Smooth muscle cell (in vitro differentiated cells): ENCODE data around the gene AGFG1. TPM values are rescaled to one million over a fixed set of nuclear protein-coding genes. Genes with fewer than 3 reads are reported as not detected.

Source experiments
- DNase-seq: peaks from one replicate; lab custom pipeline; 2025; ENCODE audit not compliant: unreplicated experiment; lab: John Stamatoyannopoulos, UW
- H2AFZ ChIP-seq: fragments of 200-600 bp; sonication (generic); 2 replicates; pipeline ENCODE4 v1.6.0; 2016; ENCODE audit warnings: antibody characterized with exemption, low read depth, mild to moderate bottlenecking
- H3F3A ChIP-seq: fragments of 200-600 bp; sonication (generic); 2 replicates; pipeline ENCODE4 v1.6.0; 2017; ENCODE audit warnings: antibody characterized with exemption, low read depth
- H3K27ac ChIP-seq: fragments of 200-600 bp; sonication (generic); 2 replicates; pipeline ENCODE4 v1.5.1; 2016; ENCODE audit warnings: low read depth, mild to moderate bottlenecking
- H3K27me3 ChIP-seq: fragments of 200-600 bp; sonication (generic); 2 replicates; pipeline ENCODE4 v1.6.1; 2016; ENCODE audit warnings: low read depth, mild to moderate bottlenecking
- H3K36me3 ChIP-seq: fragments of 200-600 bp; sonication (generic); 2 replicates; pipeline ENCODE4 v1.5.1; 2016; ENCODE audit warnings: low read depth
- H3K4me1 ChIP-seq: fragments of 200-600 bp; sonication (generic); 2 replicates; pipeline ENCODE4 v1.5.1; 2016; ENCODE audit warnings: low read depth
- H3K4me2 ChIP-seq: fragments of 200-600 bp; sonication (generic); 2 replicates; pipeline ENCODE4 v1.6.0; 2016; ENCODE audit warnings: mild to moderate bottlenecking
- H3K4me3 ChIP-seq: fragments of 200-600 bp; sonication (generic); 2 replicates; pipeline ENCODE4 v1.5.1; 2016; ENCODE audit warnings: mild to moderate bottlenecking
- H3K79me2 ChIP-seq: fragments of 200-600 bp; sonication (generic); 2 replicates; pipeline ENCODE4 v1.6.0; 2016; ENCODE audit warnings: low read depth, mild to moderate bottlenecking
- H3K9ac ChIP-seq: fragments of 200-600 bp; sonication (generic); 2 replicates; pipeline ENCODE4 v1.6.0; 2016; ENCODE audit warnings: low read depth
- H3K9me3 ChIP-seq: fragments of 200-600 bp; sonication (generic); replicated peaks from 2 replicates; pipeline ENCODE4 v1.5.1; 2016; ENCODE audit warnings: low read depth
- H4K20me1 ChIP-seq: fragments of 200-600 bp; sonication (generic); 2 replicates; pipeline ENCODE4 v1.6.0; 2016; ENCODE audit warnings: low read depth
- WGBS: methylation state at CpG from one replicate; pipeline ENCODE4 v1.1.7; 2016; ENCODE audit warnings: low lambda C conversion rate; 5-methylcytosine and 5-hydroxymethylcytosine counted together
- polyA plus RNA-seq: library from polyadenylated mRNA; unstranded; fragments of >200 nt; fragmentation: Nextera tagmentation; extraction: Ambion mirVana; gene quantifications from 2 replicates; pipeline ENCODE4 v1.2.1, GENCODE V29; 2016
- total RNA-seq: library from RNA; depleted of rRNA; stranded (reverse); fragments of >200 nt; gene quantifications from 2 replicates; pipeline ENCODE4 v1.2.3, GENCODE V29; 2014
- TF ChIP-seq, protein P1 (sequence below): fragments of 200-600 bp; sonication (generic); IDR thresholded peaks from 2 replicates; pipeline ENCODE4 v1.5.1; 2017; ENCODE audit warnings: borderline replicate concordance, mild to moderate bottlenecking, antibody characterized with exemption; ENCODE audit not compliant: insufficient read depth, poor library complexity, severe bottlenecking

AGFG1 gene
- total and polyA plus RNA-seq, 2 experiments from 2014 or later = 60.5 to 127 TPM

DNA sequence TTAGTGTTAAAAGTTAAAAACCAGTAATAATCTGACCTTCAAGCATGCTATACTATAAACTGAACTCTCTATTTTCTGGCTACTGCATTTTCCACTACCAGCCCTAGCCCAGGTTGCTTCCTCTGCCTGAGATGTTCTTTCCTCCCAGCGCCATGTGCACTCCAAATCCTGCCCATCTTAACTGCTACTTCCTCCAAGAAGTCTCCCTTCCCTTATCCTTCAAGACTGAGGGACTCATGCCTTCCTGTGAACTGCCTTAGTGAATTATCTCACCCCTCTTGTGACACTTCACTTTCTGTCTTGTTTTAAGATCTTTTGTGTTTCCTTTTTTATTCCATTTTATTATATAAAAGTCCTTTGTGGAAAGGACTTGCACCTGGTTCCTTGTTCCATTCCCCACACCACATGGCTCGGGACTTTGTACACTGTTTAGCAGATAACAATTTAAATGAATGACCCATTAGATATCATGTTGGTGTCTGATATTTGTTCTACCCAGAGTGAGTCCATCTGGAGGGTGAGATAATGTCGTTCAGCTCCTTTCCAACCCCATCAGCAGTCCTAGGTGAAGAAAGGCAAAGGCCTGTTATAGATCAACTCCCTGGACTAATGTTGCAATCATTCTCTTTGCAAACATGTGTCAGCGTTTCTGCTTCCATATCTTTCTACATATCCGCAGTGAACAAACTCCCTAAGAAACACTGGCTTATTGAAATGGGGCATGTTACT, 20.9 kb upstream of the AGFG1 start:
- Histone ChIP-seq H3K9me3 (no peaks in the 10 kb centered on the region), H4K20me1 (no peaks in the 10 kb centered on the region), H3K4me3 (no peak overlapping the region), H3K9ac (no peak overlapping the region), H3F3A (no peaks in the 10 kb centered on the region), H3K4me1 (no peaks in the 10 kb centered on the region), H3K4me2 (no peak overlapping the region), H3K27me3 (no peaks in the 10 kb centered on the region), H3K36me3 (no peaks in the 10 kb centered on the region), H3K79me2 (no peaks in the 10 kb centered on the region), H2AFZ (peak overlapping the region; percentile 4), H3K27ac (no peak overlapping the region)
- DNase-seq = no peak
- WGBS = 50% methylated on average over 5 of the region's 5 CpGs
- TF ChIP-seq, protein P1, sequence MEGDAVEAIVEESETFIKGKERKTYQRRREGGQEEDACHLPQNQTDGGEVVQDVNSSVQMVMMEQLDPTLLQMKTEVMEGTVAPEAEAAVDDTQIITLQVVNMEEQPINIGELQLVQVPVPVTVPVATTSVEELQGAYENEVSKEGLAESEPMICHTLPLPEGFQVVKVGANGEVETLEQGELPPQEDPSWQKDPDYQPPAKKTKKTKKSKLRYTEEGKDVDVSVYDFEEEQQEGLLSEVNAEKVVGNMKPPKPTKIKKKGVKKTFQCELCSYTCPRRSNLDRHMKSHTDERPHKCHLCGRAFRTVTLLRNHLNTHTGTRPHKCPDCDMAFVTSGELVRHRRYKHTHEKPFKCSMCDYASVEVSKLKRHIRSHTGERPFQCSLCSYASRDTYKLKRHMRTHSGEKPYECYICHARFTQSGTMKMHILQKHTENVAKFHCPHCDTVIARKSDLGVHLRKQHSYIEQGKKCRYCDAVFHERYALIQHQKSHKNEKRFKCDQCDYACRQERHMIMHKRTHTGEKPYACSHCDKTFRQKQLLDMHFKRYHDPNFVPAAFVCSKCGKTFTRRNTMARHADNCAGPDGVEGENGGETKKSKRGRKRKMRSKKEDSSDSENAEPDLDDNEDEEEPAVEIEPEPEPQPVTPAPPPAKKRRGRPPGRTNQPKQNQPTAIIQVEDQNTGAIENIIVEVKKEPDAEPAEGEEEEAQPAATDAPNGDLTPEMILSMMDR = no peak

- Histone ChIP-seq H3K36me3 (no peaks in the 10 kb centered on the region), H2AFZ (peak overlapping the region; percentile 4), H3K79me2 (no peaks in the 10 kb centered on the region), H3K4me2 (no peak overlapping the region), H4K20me1 (no peaks in the 10 kb centered on the region), H3K9me3 (no peaks in the 10 kb centered on the region), H3K27ac (no peak overlapping the region), H3F3A (no peaks in the 10 kb centered on the region), H3K27me3 (no peaks in the 10 kb centered on the region), H3K4me3 (no peak overlapping the region), H3K4me1 (no peaks in the 10 kb centered on the region), H3K9ac (no peak overlapping the region)
- TF ChIP-seq, protein P1 = no peak
- no peak for DNase-seq
Observed at GRCh38 chr2:227451655-227451992, 20.3 kb upstream of the AGFG1 start.

GRCh38 chr2:227453810-227454209, 18.1 kb upstream of the AGFG1 start:
- no peak overlapping the region for H2AFZ ChIP-seq
- no peaks in the 10 kb centered on the region for H3K4me1 ChIP-seq
- WGBS = 92% methylated on average over 1 of the region's 1 CpG
- H3K27ac ChIP-seq = no peak overlapping the region
- no peaks in the 10 kb centered on the region for H3K36me3 ChIP-seq
- H3K9me3 ChIP-seq = no peaks in the 10 kb centered on the region
- TF ChIP-seq, protein P1 = no peak
- DNase-seq = no peak
- H3K79me2 ChIP-seq = no peaks in the 10 kb centered on the region
- H3K4me3 ChIP-seq = no peak overlapping the region
- no peaks in the 10 kb centered on the region for H4K20me1 ChIP-seq
- no peaks in the 10 kb centered on the region for H3K27me3 ChIP-seq
- no peak overlapping the region for H3K9ac ChIP-seq
- H3F3A ChIP-seq = no peaks in the 10 kb centered on the region
- H3K4me2 ChIP-seq = no peak overlapping the region

- Histone ChIP-seq H2AFZ (no peak overlapping the region), H3K79me2 (no peaks in the 10 kb centered on the region), H3F3A (no peaks in the 10 kb centered on the region), H3K4me2 (no peak overlapping the region), H3K36me3 (no peaks in the 10 kb centered on the region), H4K20me1 (no peaks in the 10 kb centered on the region), H3K9me3 (no peaks in the 10 kb centered on the region), H3K4me1 (no peaks in the 10 kb centered on the region), H3K4me3 (no peak overlapping the region), H3K27me3 (no peaks in the 10 kb centered on the region), H3K9ac (no peak overlapping the region), H3K27ac (no peak overlapping the region)
- no peak for DNase-seq
- TF ChIP-seq, protein P1 = no peak
Observed at GRCh38 chr2:227454323-227454860, 17.6 kb upstream of the AGFG1 start.
